CD4-positive, alpha-beta T cell treated with Interleukin-17A for 4 hours (primary cell): ENCODE data around the gene CCNC.

Experiments used
- DNase-seq: peaks from one replicate; pipeline ENCODE4 v3.0.0-alpha.2; 2020; ENCODE audit warnings: mixed read lengths

CCNC gene

DNA sequence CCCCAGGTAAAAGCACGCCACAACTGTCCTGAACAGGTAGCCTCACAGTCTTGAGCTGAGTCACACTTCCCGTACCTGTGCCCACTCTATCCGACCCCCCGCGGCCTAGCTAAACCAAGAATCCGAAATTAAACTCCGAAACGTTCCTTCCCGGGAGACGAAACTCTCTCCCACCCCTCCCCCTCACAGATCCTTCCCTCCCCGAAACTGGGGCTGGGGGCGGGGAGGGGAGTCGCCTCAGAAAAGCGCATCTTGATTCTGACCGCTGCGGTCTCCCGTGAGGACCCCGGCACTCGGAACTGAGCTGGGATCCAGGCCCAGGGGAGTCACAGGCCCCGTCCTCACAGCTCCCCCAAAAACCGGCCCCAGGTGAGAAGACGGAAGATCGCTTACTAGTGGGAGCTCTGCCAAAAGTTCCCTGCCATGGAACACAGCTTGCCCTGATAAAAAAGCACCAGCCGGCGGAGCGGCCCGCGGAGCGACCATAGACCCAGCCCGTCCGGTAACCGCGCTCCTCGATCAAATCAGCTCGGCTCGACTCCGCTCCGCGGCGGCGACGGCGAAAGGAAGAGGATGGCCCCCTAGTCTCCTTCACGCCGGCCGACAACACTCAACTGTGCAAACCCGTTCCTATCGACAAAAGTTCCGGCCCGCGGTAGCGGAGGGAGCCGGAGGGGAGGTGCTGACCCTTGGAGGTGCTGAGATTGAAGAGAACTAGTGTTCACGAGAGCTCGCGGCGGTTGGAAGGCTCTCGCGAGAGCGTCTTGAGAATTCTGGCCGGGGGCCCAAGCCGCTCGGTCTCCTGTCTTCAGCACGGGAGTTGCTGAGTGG, at the start of gene CCNC:
CCNC (minus strand) TSS at position 558 of the 831 bp plus-strand sequence; CDS start at position 425, 133 bp downstream.
- DNase-seq: peak; percentile 88

DNA sequence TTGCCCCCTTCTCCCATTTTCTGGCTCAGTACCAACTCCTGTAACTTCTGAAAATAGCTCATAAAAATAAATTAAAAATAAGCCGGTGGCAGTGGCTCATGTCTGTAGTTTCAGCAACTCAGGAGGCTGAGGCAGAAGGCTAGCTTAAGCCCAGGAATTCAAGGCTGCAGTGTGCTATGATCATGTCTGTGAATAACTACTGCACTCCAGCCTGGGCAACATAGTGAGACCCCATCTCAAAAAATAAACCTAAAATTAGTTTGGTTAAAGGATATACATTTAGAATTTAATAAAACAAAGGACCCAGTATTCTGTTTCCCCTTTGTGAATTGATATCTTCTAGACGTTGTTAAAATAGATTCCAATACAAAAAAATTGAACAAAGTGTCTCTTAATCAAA, 48.7 kb upstream of the CCNC start:
- no peak for DNase-seq

DNA sequence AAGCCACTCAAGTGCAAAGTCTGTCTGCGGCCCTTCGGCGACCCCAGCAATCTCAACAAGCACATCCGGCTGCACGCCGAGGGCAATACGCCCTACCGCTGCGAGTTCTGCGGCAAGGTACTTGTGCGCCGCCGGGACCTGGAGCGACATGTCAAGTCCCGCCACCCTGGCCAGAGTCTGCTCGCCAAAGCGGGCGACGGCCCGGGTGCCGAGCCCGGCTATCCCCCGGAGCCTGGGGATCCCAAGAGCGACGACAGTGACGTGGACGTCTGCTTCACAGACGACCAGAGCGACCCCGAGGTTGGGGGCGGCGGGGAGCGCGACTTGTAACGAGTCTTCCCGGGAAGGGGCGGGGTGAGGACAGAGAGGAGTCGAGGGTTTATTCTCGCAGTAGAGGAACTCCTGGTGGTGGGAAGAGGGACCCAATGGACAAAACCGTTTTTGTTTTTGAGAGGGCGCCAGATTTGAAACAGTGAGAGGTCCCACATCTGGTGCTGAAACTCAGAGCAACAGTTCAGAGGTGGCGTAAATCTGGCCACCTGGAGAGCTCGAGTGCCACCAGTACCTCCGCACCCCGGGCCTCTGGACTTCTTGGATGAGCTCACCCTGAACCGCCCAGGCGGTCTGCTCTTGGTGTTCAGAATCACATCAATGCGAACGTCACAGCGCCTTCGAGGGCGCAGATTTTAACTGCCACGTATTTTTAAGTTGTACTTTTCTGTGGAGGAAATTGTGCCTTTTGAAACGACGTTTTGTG, 46.1 kb upstream of the CCNC start:
- peak; percentile 27 for DNase-seq

DNA sequence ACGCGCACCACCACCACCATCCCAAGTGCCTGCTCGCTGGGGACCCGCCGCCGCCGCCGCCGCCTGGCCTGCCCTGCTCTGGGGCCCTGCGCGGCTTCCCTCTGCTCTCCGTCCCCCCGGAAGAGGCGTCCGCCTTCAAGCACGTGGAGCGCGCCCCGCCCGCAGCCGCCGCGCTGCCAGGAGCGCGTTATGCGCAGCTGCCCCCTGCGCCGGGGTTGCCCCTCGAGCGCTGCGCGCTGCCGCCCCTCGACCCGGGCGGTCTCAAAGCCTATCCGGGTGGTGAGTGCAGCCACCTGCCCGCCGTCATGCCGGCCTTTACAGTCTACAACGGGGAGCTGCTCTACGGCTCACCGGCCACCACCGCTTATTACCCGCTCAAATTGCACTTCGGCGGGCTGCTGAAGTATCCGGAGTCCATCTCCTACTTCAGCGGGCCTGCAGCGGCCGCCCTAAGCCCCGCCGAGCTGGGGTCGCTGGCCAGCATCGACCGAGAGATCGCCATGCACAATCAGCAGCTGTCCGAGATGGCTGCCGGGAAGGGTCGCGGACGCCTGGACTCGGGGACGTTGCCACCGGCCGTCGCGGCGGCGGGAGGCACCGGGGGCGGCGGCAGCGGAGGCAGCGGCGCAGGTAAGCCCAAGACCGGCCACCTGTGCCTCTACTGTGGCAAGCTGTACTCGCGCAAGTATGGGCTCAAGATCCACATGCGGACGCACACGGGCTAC, 45.4 kb upstream of the CCNC start:
- peak; percentile 35 for DNase-seq

GRCh38 chr6:99613409-99613704, 44.9 kb upstream of the CCNC start:
- DNase-seq: peak; percentile 43

DNA sequence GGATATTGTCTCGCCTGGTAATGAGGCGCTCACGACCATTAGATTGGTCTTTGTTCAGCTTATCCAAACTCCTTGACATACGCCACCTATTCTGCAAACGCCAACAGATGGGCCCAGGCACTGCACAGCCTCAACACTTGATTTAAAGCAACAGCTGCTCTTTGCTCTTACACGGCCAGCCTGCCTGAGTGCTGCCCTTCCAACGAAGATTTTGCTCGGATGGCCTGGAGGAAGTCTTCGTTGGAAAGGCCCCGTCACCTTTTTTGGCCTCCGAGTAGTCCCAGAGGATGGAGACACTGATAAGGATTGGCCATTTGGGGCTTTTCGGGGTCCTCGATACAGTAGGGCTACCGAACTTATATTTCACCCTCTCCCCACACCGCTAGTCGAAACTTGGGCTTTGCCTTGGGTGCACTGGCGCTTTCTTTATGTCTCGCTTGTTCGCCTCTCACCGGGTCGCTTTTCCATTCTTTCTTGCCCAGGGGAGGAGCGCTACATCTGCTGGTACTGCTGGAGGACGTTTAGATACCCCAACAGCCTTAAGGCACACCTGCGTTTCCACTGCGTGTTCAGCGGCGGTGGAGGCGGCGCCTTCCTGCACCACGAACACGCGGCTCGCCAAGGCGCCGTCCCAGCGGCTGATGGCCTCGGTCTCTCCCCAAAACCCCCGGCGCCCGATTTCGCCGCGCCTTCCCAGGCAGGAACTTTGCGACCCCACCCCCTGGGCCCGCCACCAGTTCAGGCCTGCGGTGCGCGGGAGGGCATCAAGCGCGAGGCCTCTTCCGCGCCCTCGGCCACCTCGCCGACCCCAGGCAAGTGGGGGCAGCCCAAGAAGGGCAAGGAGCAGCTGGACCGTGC, 44.3 kb upstream of the CCNC start:
- DNase-seq: no peak

DNA sequence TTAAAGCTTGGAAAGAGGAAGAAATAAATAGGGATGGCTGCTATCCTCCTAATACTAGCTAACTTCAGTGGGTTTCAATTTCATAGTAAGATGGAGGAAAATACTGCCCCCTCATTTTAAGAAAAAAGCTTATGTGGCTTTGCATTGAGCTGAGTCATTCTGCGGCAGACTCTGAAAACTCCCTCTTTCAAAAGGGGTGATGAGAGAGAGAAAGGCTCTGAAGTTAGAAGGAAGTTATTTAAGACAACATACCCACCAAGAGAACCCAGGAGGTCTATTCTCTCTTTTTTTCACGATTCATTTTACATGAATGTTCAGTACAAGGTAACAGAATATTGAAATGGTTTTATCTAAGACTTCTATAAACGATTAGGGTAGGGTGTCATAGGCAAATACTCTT, 42.7 kb upstream of the CCNC start:
- no peak for DNase-seq

DNA sequence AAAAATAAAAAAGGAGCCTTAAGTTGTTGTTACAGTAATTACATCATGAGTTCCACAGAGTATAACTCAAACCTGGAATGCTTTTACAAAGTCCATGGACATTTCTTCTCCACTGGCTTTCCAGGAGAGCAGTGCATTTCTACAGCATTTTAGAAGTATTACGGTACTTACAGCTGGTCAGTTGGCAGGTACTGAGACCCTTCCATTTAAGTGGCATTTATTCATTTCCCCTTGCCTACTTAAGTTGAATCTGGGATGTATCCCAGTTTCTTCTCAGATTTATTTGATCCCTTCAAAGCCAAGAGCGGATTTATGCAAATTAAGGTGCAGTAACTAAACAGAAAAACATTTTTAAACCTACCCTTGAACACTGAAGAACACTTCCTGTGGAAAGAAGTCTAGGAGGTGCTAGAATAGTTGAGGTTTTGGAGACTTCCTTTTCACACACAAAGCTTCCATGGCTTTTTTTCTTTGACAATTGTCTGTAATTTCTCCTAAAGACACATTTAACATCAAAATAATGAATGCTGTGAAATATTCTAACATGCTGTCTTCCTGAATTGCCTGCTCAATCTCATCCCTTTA, 41.5 kb upstream of the CCNC start:
- no peak for DNase-seq

GRCh38 chr6:99608886-99609482, 40.5 kb upstream of the CCNC start:
- no peak for DNase-seq

DNA sequence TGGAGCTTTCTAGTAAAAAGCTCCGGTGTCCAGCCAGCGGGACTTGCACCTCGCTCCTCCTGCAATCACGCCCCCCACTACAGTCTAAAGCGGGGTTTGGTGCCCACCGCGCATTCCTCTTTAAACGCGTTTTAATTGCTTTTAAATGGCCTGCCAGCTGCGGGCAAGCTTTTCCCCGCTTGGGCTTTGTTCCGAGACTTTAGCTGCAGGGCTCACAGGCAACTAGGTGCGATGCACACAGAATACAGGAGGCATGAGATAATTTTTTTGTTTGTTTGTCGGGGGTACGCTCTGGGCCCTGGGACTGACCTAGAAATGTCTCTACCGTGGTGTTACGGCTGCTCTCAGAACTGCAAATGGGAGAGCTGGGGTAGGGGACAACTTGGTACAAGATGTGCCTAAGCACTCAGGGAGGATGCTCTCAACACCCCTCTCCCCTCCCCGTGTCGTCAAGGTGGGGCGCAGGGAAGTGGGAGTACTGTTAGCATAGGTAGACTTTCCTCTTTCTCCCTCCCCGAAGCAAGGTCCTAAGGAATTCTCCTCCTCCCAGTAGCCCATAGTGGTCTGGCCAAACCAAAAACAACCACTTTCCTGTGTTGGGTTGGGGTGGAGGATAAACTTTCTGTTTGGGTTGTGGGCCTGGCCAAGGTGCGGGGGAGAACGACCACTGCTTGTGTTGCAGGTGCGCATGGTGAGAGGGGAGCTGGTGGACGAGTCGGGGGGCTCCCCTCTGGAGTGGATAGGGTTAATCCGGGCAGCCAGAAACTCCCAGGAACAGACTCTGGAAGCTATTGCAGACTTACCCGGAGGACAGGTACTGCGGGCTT, 39.8 kb upstream of the CCNC start:
- DNase-seq: no peak

- DNase-seq: no peak
Observed at GRCh38 chr6:99607416-99608036, 39.1 kb upstream of the CCNC start.

DNA sequence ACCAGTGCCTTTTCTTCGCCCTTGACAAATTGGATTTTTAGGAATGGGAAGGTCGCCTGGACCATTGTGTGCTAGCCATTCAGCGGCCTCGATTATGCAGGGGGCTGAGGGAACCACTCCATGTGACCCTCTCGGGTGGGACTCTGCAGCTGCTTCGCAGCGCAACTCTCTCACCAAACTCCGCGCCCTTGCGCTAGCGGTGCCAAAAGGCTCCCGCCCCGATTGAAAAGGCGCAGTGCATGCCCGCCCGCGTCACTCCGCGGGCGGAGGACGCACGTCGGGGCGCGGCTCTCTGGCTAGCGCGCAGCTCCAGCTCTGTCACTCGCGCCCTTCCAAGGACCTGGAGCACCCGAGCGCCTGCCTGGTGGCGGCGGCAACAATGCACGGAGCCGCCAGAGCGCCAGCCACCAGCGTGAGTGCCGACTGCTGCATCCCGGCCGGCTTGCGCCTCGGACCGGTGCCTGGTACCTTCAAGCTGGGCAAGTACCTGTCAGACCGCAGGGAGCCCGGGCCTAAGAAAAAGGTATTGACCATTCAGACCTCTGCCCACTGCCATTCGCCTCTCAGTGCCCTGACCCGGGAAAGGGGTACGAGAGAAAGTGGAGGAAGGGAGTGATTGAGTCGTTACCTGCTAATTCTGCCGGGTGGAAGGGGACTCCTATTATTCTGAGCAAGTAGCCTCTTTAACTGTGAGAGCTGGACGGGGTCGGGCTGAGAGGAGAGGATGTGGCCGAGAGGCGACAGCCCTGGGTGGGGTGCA, 38.4 kb upstream of the CCNC start, which contains the start of gene PRDM13:
PRDM13 (plus strand) TSS at position 178 of the 760 bp plus-strand sequence; CDS start at position 380, 202 bp downstream.
- DNase-seq: no peak

- DNase-seq: no peak
Observed at GRCh38 chr6:99605911-99606655, 37.6 kb upstream of the CCNC start.

GRCh38 chr6:99605074-99605734, 36.7 kb upstream of the CCNC start:
- no peak for DNase-seq

- DNase-seq: peak; percentile 9
Observed at GRCh38 chr6:99604166-99605073, 36.0 kb upstream of the CCNC start.

DNA sequence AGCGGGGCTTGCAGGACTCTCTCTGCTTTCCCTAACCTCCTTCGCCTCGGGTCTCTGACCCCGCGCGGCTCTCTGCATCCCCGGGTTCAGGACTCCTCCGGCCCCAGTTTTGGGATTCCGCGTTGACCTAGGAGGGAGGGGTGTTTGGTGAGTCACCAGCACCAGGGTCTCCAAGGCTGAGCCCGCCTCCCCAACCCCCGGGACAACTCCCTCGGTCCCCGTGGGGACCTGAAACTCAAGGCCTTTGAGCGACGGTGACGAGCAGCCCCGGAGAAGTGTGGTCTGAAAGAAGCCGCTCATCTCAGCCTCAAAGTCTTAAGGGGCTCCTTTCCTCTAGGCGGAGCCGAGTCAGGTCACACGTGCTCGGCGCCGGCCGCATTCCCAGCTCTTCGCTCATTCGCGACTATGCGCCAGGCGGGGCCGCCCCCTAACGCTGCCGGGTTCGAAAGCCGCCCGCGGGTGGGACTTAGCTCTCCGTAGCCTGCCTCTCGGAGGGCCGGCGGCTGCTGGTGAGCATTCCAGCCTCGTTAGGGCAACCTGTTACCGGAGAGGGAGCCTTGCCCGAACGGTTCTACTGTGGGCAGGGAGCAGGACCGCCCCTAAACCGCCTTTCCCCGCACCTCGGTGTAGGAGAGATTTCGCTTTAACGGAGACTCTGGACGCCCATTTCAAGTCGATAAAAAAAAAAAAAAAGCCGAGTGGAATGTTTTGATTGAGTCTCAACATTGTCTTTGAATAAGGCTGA, 35.1 kb upstream of the CCNC start:
- DNase-seq: peak; percentile 30
